Rectal smooth muscle tissue (tissue), 1 donor: ENCODE measurements around the gene EEF1AKMT2.
"Not testable (repeated sequence)": the region's sequence is repeated elsewhere in the genome, so short reads cannot be mapped to it uniquely, and the experiment has no call there.

Experiments
- H3K27ac ChIP-seq: one replicate; pipeline ENCODE4 v1.7.0; 2013; ENCODE audit warnings: low read depth, low read length, inconsistent platforms
- H3K27me3 ChIP-seq: one replicate; pipeline ENCODE4 v1.7.0; 2013; ENCODE audit warnings: low read length; ENCODE audit not compliant: control insufficient read depth, insufficient read depth
- H3K36me3 ChIP-seq: one replicate; pipeline ENCODE4 v1.7.0; 2013; ENCODE audit warnings: low read length; ENCODE audit not compliant: control insufficient read depth, insufficient read depth
- H3K4me1 ChIP-seq: one replicate; pipeline ENCODE4 v1.7.0; 2013; ENCODE audit warnings: low read length; ENCODE audit not compliant: control insufficient read depth, insufficient read depth
- H3K4me3 ChIP-seq: one replicate; pipeline ENCODE4 v1.7.0; 2013; ENCODE audit warnings: low read length
- H3K9ac ChIP-seq: one replicate; pipeline ENCODE4 v1.7.0; 2013; ENCODE audit warnings: low read length

EEF1AKMT2 gene

GRCh38 chr10:124799211-124799610, 7.5 kb upstream of the EEF1AKMT2 start:
- H3K27me3 ChIP-seq, result no peaks in the 10 kb centered on the region

GRCh38 chr10:124798781-124799180, 7.1 kb upstream of the EEF1AKMT2 start:
- Histone ChIP-seq H3K4me1 (peaks cover 2% of the 10 kb centered on the region), H3K27me3 (no peaks in the 10 kb centered on the region), H3K27ac (no peak overlapping the region), H3K9ac (no peak overlapping the region), H3K4me3 (no peak overlapping the region), H3K36me3 (no peaks in the 10 kb centered on the region)

More at GRCh38 chr10:124799211-124799610, 7.5 kb upstream of the EEF1AKMT2 start:
- no peak overlapping the region for H3K4me3 ChIP-seq
- no peaks in the 10 kb centered on the region for H3K36me3 ChIP-seq
- peaks cover 2% of the 10 kb centered on the region for H3K4me1 ChIP-seq
- H3K9ac ChIP-seq, result no peak overlapping the region
- no peak overlapping the region for H3K27ac ChIP-seq

- Histone ChIP-seq H3K27ac (no peak overlapping the region), H3K27me3 (no peaks in the 10 kb centered on the region), H3K4me1 (peaks cover 2% of the 10 kb centered on the region), H3K9ac (no peak overlapping the region), H3K4me3 (no peak overlapping the region), H3K36me3 (no peaks in the 10 kb centered on the region)
Observed at GRCh38 chr10:124798364-124798763, 6.7 kb upstream of the EEF1AKMT2 start.

GRCh38 chr10:124792998-124793352, 1.3 kb upstream of the EEF1AKMT2 start:
- H3K4me3 ChIP-seq, result no peak overlapping the region
- H3K9ac ChIP-seq, result no peak overlapping the region
- H3K4me1 ChIP-seq, result no peaks in the 10 kb centered on the region
- H3K27me3 ChIP-seq, result no peaks in the 10 kb centered on the region
- H3K36me3 ChIP-seq, result no peaks in the 10 kb centered on the region
- H3K27ac ChIP-seq, result no peak overlapping the region

- H3K4me1 ChIP-seq, H3K27me3 ChIP-seq, H3K27ac ChIP-seq, H3K4me3 ChIP-seq, H3K36me3 ChIP-seq, H3K9ac ChIP-seq: not testable (repeated sequence)
Observed at GRCh38 chr10:124782900-124783299, 8.8 kb downstream of the EEF1AKMT2 start.

GRCh38 chr10:124768791-124769190, 22.9 kb downstream of the EEF1AKMT2 start:
- no peak overlapping the region for H3K4me3 ChIP-seq
- H3K36me3 ChIP-seq, result no peaks in the 10 kb centered on the region
- H3K4me1 ChIP-seq, result no peaks in the 10 kb centered on the region
- H3K27me3 ChIP-seq, result no peaks in the 10 kb centered on the region
- no peak overlapping the region for H3K27ac ChIP-seq
- no peak overlapping the region for H3K9ac ChIP-seq

- Histone ChIP-seq H3K27me3 (no peaks in the 10 kb centered on the region), H3K4me1 (no peaks in the 10 kb centered on the region), H3K4me3 (no peak overlapping the region)
Observed at GRCh38 chr10:124765256-124765655, 26.4 kb downstream of the EEF1AKMT2 start.

GRCh38 chr10:124763267-124763666, 28.4 kb downstream of the EEF1AKMT2 start:
- Histone ChIP-seq H3K4me1 (no peaks in the 10 kb centered on the region), H3K36me3 (peaks cover 2% of the 10 kb centered on the region), H3K27ac (no peak overlapping the region), H3K4me3 (no peak overlapping the region), H3K27me3 (no peaks in the 10 kb centered on the region), H3K9ac (no peak overlapping the region)

More at GRCh38 chr10:124765256-124765655, 26.4 kb downstream of the EEF1AKMT2 start:
- Histone ChIP-seq H3K27ac (no peak overlapping the region), H3K9ac (no peak overlapping the region), H3K36me3 (peaks cover 2% of the 10 kb centered on the region)

GRCh38 chr10:124762281-124762680, 29.4 kb downstream of the EEF1AKMT2 start:
- H3K9ac ChIP-seq, result no peak overlapping the region
- H3K4me1 ChIP-seq, result no peaks in the 10 kb centered on the region
- H3K27ac ChIP-seq, result no peak overlapping the region
- no peak overlapping the region for H3K4me3 ChIP-seq
- H3K27me3 ChIP-seq, result no peaks in the 10 kb centered on the region
- H3K36me3 ChIP-seq, result peaks cover 2% of the 10 kb centered on the region

- Histone ChIP-seq H3K4me3 (no peak overlapping the region), H3K9ac (no peak overlapping the region), H3K27ac (no peak overlapping the region), H3K27me3 (no peaks in the 10 kb centered on the region), H3K4me1 (no peaks in the 10 kb centered on the region), H3K36me3 (no peaks in the 10 kb centered on the region)
Observed at GRCh38 chr10:124756156-124756903, 35.4 kb downstream of the EEF1AKMT2 start.

GRCh38 chr10:124755581-124755980, 36.1 kb downstream of the EEF1AKMT2 start:
- no peak overlapping the region for H3K4me3 ChIP-seq
- no peaks in the 10 kb centered on the region for H3K4me1 ChIP-seq
- no peak overlapping the region for H3K27ac ChIP-seq
- no peaks in the 10 kb centered on the region for H3K27me3 ChIP-seq
- H3K36me3 ChIP-seq, result no peaks in the 10 kb centered on the region
- no peak overlapping the region for H3K9ac ChIP-seq

GRCh38 chr10:124754227-124754626, 37.5 kb downstream of the EEF1AKMT2 start:
- no peak overlapping the region for H3K27ac ChIP-seq

GRCh38 chr10:124748953-124749645, 42.6 kb downstream of the EEF1AKMT2 start:
- no peak overlapping the region for H3K9ac ChIP-seq
- H3K27ac ChIP-seq, result no peak overlapping the region
- peaks cover 7% of the 10 kb centered on the region for H3K4me1 ChIP-seq
- H3K36me3 ChIP-seq, result no peaks in the 10 kb centered on the region
- no peak overlapping the region for H3K4me3 ChIP-seq
- no peaks in the 10 kb centered on the region for H3K27me3 ChIP-seq

More at GRCh38 chr10:124754227-124754626, 37.5 kb downstream of the EEF1AKMT2 start:
- Histone ChIP-seq H3K36me3 (no peaks in the 10 kb centered on the region), H3K4me1 (no peaks in the 10 kb centered on the region), H3K4me3 (no peak overlapping the region), H3K9ac (no peak overlapping the region), H3K27me3 (no peaks in the 10 kb centered on the region)
